PC-3 (cell line): ENCODE data around the gene UBASH3B.

Experiments
- CTCF ChIP-seq: fragments of 300-600 bp; sonication (generic); conservative IDR thresholded peaks from 2 replicates; pipeline ENCODE4 v1.5.1; 2017; ENCODE audit warnings: antibody characterized with exemption, low read depth, mild to moderate bottlenecking, low read length
- EZH2phosphoT487 ChIP-seq: fragments of 300-600 bp; sonication (generic); IDR thresholded peaks from 2 replicates; pipeline ENCODE4 v1.6.1; 2018; ENCODE audit warnings: mild to moderate bottlenecking, antibody characterized with exemption, low read length, borderline replicate concordance

GRCh38 chr11:122812638-122813037, 157.1 kb downstream of the UBASH3B start:
- TF ChIP-seq CTCF, result no peak
- no peak for TF ChIP-seq EZH2phosphoT487
